Smooth muscle cell (in vitro differentiated cells): Measurements from ENCODE around the gene SPOCK1. TPM values are rescaled to one million over a fixed set of nuclear protein-coding genes. Genes with fewer than 3 reads are reported as not detected.

Source experiments
- DNase-seq: peaks from one replicate; lab custom pipeline; 2025; ENCODE audit not compliant: unreplicated experiment; lab: John Stamatoyannopoulos, UW
- H2AFZ ChIP-seq: fragments of 200-600 bp; sonication (generic); 2 replicates; pipeline ENCODE4 v1.6.0; 2016; ENCODE audit warnings: antibody characterized with exemption, low read depth, mild to moderate bottlenecking
- H3F3A ChIP-seq: fragments of 200-600 bp; sonication (generic); 2 replicates; pipeline ENCODE4 v1.6.0; 2017; ENCODE audit warnings: antibody characterized with exemption, low read depth
- H3K27ac ChIP-seq: fragments of 200-600 bp; sonication (generic); 2 replicates; pipeline ENCODE4 v1.5.1; 2016; ENCODE audit warnings: low read depth, mild to moderate bottlenecking
- H3K27me3 ChIP-seq: fragments of 200-600 bp; sonication (generic); 2 replicates; pipeline ENCODE4 v1.6.1; 2016; ENCODE audit warnings: low read depth, mild to moderate bottlenecking
- H3K36me3 ChIP-seq: fragments of 200-600 bp; sonication (generic); 2 replicates; pipeline ENCODE4 v1.5.1; 2016; ENCODE audit warnings: low read depth
- H3K4me1 ChIP-seq: fragments of 200-600 bp; sonication (generic); 2 replicates; pipeline ENCODE4 v1.5.1; 2016; ENCODE audit warnings: low read depth
- H3K4me2 ChIP-seq: fragments of 200-600 bp; sonication (generic); 2 replicates; pipeline ENCODE4 v1.6.0; 2016; ENCODE audit warnings: mild to moderate bottlenecking
- H3K4me3 ChIP-seq: fragments of 200-600 bp; sonication (generic); 2 replicates; pipeline ENCODE4 v1.5.1; 2016; ENCODE audit warnings: mild to moderate bottlenecking
- H3K79me2 ChIP-seq: fragments of 200-600 bp; sonication (generic); 2 replicates; pipeline ENCODE4 v1.6.0; 2016; ENCODE audit warnings: low read depth, mild to moderate bottlenecking
- H3K9ac ChIP-seq: fragments of 200-600 bp; sonication (generic); 2 replicates; pipeline ENCODE4 v1.6.0; 2016; ENCODE audit warnings: low read depth
- H3K9me3 ChIP-seq: fragments of 200-600 bp; sonication (generic); replicated peaks from 2 replicates; pipeline ENCODE4 v1.5.1; 2016; ENCODE audit warnings: low read depth
- H4K20me1 ChIP-seq: fragments of 200-600 bp; sonication (generic); 2 replicates; pipeline ENCODE4 v1.6.0; 2016; ENCODE audit warnings: low read depth
- CTCF ChIP-seq: fragments of 200-600 bp; sonication (generic); IDR thresholded peaks from 2 replicates; pipeline ENCODE4 v1.5.1; 2017; ENCODE audit warnings: borderline replicate concordance, mild to moderate bottlenecking, antibody characterized with exemption; ENCODE audit not compliant: insufficient read depth, poor library complexity, severe bottlenecking
- WGBS: methylation state at CpG from one replicate; pipeline ENCODE4 v1.1.7; 2016; ENCODE audit warnings: low lambda C conversion rate; 5-methylcytosine and 5-hydroxymethylcytosine counted together
- polyA plus RNA-seq: library from polyadenylated mRNA; unstranded; fragments of >200 nt; fragmentation: Nextera tagmentation; extraction: Ambion mirVana; gene quantifications from 2 replicates; pipeline ENCODE4 v1.2.1, GENCODE V29; 2016
- total RNA-seq: library from RNA; depleted of rRNA; stranded (reverse); fragments of >200 nt; gene quantifications from 2 replicates; pipeline ENCODE4 v1.2.3, GENCODE V29; 2014

Gene SPOCK1
- total and polyA plus RNA-seq, 2 experiments from 2014 or later = 56.2 to 80.0 TPM

GRCh38 chr5:137313526-137314175 is 185.5 kb downstream of the SPOCK1 start:
- H3K9ac ChIP-seq = no peak overlapping the region
- 86% methylated on average over 2 of the region's 2 CpGs for WGBS
- H3K36me3 ChIP-seq = no peaks in the 10 kb centered on the region
- TF ChIP-seq CTCF = no peak
- H3K4me1 ChIP-seq = peaks cover 22% of the 10 kb centered on the region
- H3K79me2 ChIP-seq = no peaks in the 10 kb centered on the region
- no peaks in the 10 kb centered on the region for H4K20me1 ChIP-seq
- H3F3A ChIP-seq = no peaks in the 10 kb centered on the region
- no peak overlapping the region for H3K4me2 ChIP-seq
- no peaks in the 10 kb centered on the region for H3K27me3 ChIP-seq
- H3K4me3 ChIP-seq = no peak overlapping the region
- H2AFZ ChIP-seq = no peak overlapping the region
- H3K27ac ChIP-seq = no peak overlapping the region
- DNase-seq = no peak
- no peaks in the 10 kb centered on the region for H3K9me3 ChIP-seq

GRCh38 chr5:137312011-137312410 is 187.1 kb downstream of the SPOCK1 start:
- no peak overlapping the region for H3K4me2 ChIP-seq
- no peak for TF ChIP-seq CTCF
- no peak overlapping the region for H3K27ac ChIP-seq
- H3K27me3 ChIP-seq = no peaks in the 10 kb centered on the region
- no peak overlapping the region for H3K9ac ChIP-seq
- H3K4me3 ChIP-seq = no peak overlapping the region
- H3K4me1 ChIP-seq = peaks cover 22% of the 10 kb centered on the region
- WGBS = 84% methylated on average over 2 of the region's 2 CpGs
- no peak for DNase-seq
- no peaks in the 10 kb centered on the region for H3K9me3 ChIP-seq
- H3K79me2 ChIP-seq = no peaks in the 10 kb centered on the region
- H4K20me1 ChIP-seq = no peaks in the 10 kb centered on the region
- H3F3A ChIP-seq = no peaks in the 10 kb centered on the region
- H3K36me3 ChIP-seq = no peaks in the 10 kb centered on the region
- H2AFZ ChIP-seq = no peak overlapping the region

GRCh38 chr5:137310051-137310730 is 188.9 kb downstream of the SPOCK1 start:
- DNase-seq = no peak
- H3K4me2 ChIP-seq = peak overlapping the region; percentile 78
- H3K4me3 ChIP-seq = no peak overlapping the region
- no peak for TF ChIP-seq CTCF
- 23% methylated on average over 5 of the region's 5 CpGs for WGBS
- no peaks in the 10 kb centered on the region for H3K79me2 ChIP-seq
- H3K9me3 ChIP-seq = no peaks in the 10 kb centered on the region
- no peaks in the 10 kb centered on the region for H4K20me1 ChIP-seq
- H3K9ac ChIP-seq = peak overlapping the region; percentile 52
- H3K27ac ChIP-seq = peak overlapping the region; percentile 88
- no peaks in the 10 kb centered on the region for H3K27me3 ChIP-seq
- H3F3A ChIP-seq = no peaks in the 10 kb centered on the region
- peaks cover 22% of the 10 kb centered on the region for H3K4me1 ChIP-seq
- H2AFZ ChIP-seq = no peak overlapping the region
- no peaks in the 10 kb centered on the region for H3K36me3 ChIP-seq
